NCI-H128 (cell line): ENCODE measurements around the gene DPP9.
"Not testable (repeated sequence)": the region's sequence is repeated elsewhere in the genome, so short reads cannot be mapped to it uniquely, and the experiment has no call there.

Source experiments
- DNase-seq: peaks from one replicate; lab custom pipeline; 2025; ENCODE audit not compliant: unreplicated experiment; lab: John Stamatoyannopoulos, UW

The DPP9 gene

DNA sequence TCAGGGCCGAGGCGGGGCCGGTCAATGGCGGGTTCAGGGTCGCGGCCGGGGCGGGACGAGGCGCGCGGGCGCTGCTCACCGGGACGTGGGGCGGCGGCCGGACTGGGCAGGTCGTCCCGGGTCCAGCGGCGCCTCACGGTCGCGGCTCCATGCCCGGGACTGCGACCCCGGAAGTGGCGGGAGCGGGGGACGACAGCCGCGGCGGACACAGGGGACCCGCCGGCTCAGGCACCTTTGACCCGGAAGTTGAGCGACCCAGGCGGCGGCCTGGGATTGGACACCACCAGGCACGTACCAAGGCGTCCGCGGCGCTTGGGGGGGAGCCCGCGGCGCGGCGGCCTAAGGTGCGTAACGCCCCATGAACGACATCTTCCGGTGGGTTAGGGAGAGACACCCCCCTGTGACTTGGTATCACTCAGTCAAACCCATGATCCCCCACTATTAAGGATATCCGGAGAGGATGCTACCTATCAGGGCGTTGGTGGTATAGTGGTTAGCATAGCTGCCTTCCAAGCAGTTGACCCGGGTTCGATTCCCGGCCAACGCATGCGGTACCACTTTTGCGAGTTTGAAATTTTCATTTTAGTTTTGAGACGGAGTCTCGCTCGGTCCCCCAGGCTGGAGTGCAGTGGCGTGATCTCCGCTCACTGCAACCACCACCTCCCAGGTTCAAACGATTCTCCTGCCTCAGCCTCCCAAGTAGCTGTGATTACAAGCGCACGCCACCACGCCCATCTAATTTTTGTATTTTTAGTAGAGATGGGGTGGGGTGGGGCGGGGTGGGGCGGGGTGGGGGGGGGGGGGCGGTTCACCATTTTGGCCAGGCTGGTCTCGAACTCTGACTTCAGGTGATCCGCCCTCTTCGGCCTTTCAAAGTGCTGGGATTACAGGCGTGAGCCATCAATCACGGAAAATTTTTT is at the start of gene DPP9:
Gene DPP9, minus strand, starts transcription at position 248 of the 920 bp plus-strand sequence. CDS start 3,936 bp downstream, outside the sequence.
- DNase-seq: peak; percentile 97

DNA sequence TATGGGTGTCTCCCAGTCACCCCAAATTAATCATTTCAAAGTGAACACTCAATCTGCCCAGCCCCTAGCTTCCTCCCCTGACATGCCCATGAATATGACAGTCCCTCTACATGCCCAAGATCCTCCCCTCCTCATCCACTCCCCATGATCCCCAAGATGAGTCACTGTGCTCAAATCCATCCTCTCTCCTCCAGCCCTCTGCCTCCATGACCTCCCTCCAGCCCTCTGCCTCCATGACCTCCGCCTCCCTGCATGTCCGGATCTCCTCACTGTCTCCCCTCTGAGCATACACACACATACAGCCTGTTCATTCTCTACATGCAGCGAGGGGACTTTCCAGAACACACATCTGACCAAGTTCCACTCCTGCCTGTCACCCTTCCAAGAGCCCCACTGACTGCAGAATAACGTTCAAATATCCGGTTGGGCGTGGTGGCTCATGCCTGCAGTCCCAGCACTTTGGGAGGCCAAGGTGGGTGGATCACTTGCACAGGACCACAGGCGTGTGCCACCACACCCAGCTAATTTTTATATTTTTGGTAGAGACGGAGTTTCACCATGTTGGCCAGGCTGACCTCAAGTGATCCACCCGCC is 49.5 kb upstream of the DPP9 start:
- DNase-seq: no peak

- DNase-seq: no peak
These were observed 48.9 kb upstream of the DPP9 start for GRCh38 chr19:4772566-4772965.

DNA sequence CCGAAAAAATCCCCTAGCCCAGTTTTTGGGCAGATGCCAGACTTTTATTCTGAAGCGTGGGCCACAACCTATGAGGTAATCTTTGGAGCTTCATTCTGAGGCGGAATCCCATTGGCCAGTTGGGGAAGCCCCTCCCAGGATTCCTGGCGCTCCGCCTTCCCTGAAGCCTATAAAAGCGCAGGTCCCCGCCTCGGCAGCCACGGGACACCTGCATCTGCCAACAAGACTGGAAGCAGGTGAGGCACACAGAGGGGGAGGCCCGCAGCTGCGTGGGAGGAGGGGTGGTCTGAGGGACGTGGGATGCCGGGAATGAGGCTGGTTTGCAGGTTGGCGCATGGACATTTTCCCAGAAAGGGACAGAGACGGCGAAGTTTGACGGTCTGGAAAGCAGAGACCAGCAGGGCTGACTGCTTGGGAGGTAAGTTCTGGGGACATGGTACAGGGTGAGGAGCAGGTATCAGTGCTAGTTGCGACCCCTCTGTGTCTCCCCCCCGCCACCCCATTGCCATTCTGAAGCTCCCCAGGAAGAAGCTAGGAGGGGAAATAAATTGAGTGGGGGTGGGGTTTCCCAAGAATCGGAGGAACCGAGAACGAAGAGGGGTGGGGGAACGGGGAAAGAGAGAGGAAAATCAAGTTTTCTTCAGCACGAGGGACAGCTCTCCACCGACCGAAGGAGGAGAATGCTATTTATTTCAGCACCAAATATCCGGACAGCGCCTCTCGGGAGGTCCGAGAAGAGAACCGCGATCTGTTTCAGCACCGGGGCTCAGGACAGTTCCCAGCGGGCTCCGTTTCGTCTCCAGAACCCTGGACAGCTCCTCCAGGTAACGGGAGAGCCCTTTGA is 45.5 kb upstream of the DPP9 start:
- DNase-seq: peak; percentile 94

DNA sequence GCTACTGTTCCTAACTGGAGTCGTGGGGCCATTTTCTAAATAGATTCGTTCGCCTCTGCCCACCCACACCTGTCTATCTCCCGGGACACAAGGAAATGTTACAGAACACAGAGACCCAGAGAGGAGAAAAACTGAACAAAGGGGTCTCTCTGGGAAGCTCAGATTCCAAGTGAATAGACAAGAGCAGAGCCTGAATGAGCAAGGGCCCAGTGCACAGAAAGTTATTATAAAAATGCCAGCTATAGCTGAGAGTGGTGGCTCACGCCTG is 40.7 kb upstream of the DPP9 start:
- DNase-seq: no peak

GRCh38 chr19:4763021-4763420 is 39.4 kb upstream of the DPP9 start:
- no peak for DNase-seq

DNA sequence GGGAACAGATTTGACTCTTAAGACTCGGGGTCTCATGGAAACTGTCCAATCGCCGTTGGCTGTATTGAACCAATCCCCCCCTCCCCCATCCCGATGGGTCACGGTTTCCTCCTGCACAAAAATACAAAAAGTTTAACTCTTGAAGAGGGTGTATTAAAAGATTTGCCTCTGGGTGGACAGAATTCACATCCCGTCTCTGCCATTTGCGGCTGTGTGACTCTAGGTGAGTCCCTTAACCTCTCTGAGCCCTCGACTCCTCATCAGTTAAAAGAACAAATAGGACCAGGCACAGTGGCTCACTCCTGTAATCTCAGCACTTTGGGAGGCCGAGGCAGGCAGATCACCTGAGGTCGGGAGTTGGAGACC is 36.6 kb upstream of the DPP9 start:
- DNase-seq: no peak

GRCh38 chr19:4759388-4760284 is 36.0 kb upstream of the DPP9 start:
- DNase-seq: peak; percentile 89

- DNase-seq: no peak
These were observed 35.0 kb upstream of the DPP9 start for GRCh38 chr19:4758659-4759058.

DNA sequence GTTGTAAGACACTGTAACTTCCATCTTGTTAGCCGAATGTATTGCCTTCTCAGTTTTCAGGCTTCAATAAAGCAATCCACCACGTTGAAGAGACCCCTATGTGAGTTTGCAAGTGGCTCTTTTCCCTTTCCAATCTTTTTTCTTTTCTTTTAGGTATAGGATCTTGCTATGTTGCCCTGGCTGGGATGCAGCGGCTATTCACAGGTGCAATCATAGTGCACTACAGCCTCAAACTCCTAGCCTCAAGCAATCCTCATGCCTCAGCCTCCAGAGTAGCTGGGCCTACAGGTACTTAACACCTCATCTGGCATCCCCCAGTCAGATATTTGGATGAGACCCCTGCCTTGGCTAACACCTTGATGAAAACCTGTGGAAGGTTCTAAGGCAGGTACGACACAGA is 34.4 kb upstream of the DPP9 start:
- no peak for DNase-seq

GRCh38 chr19:4755459-4755858 is 31.8 kb upstream of the DPP9 start:
- DNase-seq: no peak

DNA sequence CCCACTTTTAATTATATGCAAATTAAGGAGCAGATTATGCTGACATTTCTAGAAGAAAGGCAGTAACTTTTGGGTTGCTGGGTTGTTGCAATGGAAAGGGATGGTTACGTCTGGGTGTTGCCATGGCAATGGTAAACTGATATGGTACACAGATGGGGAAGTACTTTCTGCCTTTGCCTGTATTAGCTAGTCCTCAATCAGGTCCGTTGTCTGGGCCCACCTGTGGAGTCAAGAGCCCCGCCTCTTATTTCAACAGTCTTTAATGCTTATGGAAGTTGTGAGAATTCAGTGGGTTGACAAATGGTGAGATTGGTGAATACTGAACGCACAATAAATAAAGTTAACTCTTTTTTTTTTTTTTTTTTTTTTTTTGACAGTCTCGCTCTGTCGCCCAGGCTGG is 30.6 kb upstream of the DPP9 start:
- DNase-seq: no peak

GRCh38 chr19:4749870-4750590 is 26.4 kb upstream of the DPP9 start:
- DNase-seq: no peak

DNA sequence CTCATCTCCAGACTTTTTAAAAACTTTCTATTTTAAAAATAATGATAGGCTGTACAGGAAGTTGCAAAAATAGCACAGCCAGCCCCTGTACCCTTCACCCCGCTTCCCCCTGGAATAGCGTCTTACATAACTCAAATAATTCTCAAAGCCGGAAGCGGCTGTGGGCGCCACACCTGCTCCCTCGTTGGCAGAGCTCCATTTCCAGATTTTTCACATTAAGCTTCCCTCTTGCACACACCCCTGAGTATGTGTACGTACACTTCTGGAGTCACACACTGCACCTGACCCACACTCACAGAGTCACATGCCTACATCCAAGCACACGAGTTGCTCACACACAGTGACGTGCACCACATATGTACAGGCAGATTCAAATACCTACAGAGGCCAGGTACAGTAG is 24.9 kb upstream of the DPP9 start:
- DNase-seq: no peak

DNA sequence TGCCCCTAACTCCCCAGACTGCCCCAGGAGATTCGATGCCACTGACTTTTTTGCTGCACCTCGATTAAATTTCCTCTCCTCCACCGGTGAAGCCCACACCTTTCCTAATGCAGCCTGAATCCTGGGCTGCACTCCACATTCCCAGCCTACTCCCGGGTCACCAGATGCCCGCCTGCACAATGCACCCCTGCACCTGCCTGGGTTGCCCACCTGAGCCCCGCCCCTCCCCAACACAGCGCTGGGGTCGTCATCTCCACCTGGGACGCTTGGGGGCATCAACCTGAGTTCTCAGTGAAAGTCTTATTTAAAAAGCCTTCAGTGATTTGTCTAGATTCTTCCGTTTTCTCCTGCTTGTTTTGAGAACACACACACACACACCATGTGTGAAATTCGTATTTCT is 24.5 kb upstream of the DPP9 start:
- DNase-seq: no peak

DNA sequence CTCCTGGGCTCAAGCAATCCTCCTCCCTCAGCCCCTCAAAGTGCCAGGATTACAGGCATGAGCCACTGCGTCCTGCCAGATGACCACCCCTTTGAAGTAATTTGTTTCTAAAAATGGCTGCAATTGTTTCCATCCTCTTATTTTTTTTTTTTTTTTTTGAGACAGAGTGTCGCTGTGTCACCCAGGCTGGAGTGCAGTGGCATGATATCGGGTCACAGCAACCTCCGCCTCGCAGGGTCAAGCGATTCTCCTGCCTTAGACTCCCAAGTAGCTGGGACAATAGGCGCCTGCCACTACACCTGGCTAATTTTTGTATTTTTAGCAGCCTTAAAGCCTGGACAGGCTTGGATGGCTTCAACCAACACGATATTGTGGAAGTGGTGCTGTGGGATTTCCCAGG is 22.3 kb upstream of the DPP9 start:
- DNase-seq: no peak

DNA sequence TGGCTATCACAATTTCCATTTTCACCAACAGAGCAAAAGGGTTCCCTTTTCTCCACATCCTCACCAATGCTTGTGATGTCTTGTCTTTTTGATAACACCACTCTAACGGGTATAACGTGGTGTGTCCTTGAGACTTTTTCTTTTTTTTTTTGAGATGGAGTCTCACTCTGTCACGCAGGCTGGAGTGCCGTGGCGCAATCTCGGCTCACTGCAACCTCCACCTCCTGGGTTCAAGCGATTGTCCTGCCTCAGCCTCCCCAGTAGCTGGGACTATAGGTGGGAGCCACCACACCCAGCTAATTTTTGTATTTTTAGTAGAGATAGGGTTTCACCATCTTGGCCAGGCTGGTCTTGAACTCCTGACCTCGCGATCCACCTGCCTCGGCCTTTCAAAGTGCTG is 21.5 kb upstream of the DPP9 start:
- not testable (repeated sequence) for DNase-seq

DNA sequence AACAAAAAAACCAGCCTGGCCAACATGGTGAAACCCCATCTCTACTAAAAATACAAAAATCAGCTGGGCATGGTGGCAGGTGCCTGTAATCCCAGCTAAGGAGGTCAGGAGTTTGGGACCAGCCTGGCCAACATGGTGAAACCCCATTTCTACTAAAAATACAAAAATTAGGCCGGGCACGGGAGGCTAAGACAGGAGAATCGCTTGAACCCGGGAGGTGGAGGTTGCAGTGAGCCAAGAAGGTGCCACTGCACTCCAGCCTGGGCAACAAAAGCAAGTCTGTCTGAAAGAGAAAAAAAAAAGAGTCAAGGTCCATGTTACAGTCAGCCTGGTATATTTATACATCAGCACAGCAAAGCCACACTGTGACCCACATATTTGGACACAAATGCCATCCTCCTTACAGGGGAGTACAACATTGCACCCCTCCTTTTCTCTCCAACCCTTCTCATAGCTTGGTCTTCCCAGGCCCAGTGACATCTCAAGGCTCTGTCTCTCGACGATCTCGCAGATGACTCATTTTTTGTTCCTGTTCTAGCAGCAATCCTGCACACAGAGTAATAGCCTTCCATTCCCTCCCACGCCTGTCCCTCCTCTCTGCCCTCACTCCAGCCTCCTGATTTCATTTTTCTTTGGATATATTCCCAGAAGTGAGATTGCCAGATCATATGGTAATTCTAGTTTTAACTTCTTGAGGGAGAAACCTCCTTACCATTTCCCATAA is 21.0 kb upstream of the DPP9 start:
- DNase-seq: no peak

GRCh38 chr19:4742723-4743646 is 19.3 kb upstream of the DPP9 start:
- peak; percentile 88 for DNase-seq
